ENCODE measurements around the gene UBE2E2.

DNA sequence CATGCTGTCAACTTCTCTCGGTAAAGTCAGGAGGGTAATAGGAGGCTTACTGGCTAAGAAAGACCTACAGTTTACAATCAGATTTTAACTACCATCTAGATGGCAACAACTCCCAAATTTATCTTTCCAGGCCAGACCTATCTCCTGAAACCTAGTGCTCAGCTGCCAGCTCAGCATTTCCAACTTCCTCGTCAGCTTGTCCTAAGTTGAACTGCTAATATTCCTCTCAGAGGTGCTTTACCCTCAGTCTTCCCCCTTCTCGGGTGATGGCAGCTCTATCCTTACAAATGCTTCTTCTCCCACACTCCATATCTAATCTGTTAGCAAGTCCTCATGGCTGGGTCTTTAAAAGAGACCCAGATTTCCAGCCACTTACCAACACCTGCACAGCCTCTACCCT, 36.9 kb upstream of the UBE2E2 start:
- TF ChIP-seq EP300 (IDR thresholded peaks at IDR 0.05): no peak
- TF ChIP-seq, protein P1, sequence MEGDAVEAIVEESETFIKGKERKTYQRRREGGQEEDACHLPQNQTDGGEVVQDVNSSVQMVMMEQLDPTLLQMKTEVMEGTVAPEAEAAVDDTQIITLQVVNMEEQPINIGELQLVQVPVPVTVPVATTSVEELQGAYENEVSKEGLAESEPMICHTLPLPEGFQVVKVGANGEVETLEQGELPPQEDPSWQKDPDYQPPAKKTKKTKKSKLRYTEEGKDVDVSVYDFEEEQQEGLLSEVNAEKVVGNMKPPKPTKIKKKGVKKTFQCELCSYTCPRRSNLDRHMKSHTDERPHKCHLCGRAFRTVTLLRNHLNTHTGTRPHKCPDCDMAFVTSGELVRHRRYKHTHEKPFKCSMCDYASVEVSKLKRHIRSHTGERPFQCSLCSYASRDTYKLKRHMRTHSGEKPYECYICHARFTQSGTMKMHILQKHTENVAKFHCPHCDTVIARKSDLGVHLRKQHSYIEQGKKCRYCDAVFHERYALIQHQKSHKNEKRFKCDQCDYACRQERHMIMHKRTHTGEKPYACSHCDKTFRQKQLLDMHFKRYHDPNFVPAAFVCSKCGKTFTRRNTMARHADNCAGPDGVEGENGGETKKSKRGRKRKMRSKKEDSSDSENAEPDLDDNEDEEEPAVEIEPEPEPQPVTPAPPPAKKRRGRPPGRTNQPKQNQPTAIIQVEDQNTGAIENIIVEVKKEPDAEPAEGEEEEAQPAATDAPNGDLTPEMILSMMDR (IDR thresholded peaks at IDR 0.05): no peak
- no peak for TF ChIP-seq POLR2AphosphoS5 (IDR thresholded peaks at IDR 0.05)
- no peak for TF ChIP-seq POLR2A (IDR thresholded peaks at IDR 0.05)

Data from stomach (tissue), 4 donors.